GM23248 (cell line): ENCODE results near the gene EFNA2. TPM values are rescaled to one million over a fixed set of nuclear protein-coding genes. Genes with fewer than 3 reads are reported as not detected.

ENCODE experiments used
- DNase-seq: peaks from one replicate; pipeline ENCODE4 v3.0.0-alpha.2; 2015
- H2AFZ ChIP-seq: fragments of 200-600 bp; sonication (generic); 2 replicates; pipeline ENCODE4 v1.6.1; 2016; ENCODE audit warnings: antibody characterized with exemption
- H3F3A ChIP-seq: fragments of 200-600 bp; sonication (generic); 2 replicates; pipeline ENCODE4 v1.6.1; 2016; ENCODE audit warnings: mild to moderate bottlenecking, antibody characterized with exemption, mixed run types; ENCODE audit not compliant: insufficient read depth
- H3K27ac ChIP-seq: fragments of 200-600 bp; sonication (generic); 2 replicates; pipeline ENCODE4 v1.5.1; 2016; ENCODE audit warnings: mild to moderate bottlenecking
- H3K27me3 ChIP-seq: fragments of 200-600 bp; sonication (generic); replicated peaks from 2 replicates; pipeline ENCODE4 v1.6.1; 2016; ENCODE audit warnings: mild to moderate bottlenecking; ENCODE audit not compliant: insufficient read depth
- H3K36me3 ChIP-seq: fragments of 200-600 bp; sonication (generic); 2 replicates; pipeline ENCODE4 v1.6.1; 2016; ENCODE audit warnings: low read depth, mild to moderate bottlenecking
- H3K4me1 ChIP-seq: fragments of 200-600 bp; sonication (generic); 2 replicates; pipeline ENCODE4 v1.6.1; 2016; ENCODE audit warnings: mild to moderate bottlenecking; ENCODE audit not compliant: insufficient read depth
- H3K4me2 ChIP-seq: fragments of 200-600 bp; sonication (generic); one replicate; pipeline ENCODE4 v1.6.1; 2016; ENCODE audit warnings: mild to moderate bottlenecking; ENCODE audit not compliant: unreplicated experiment
- H3K4me3 ChIP-seq: fragments of 200-600 bp; sonication (generic); 2 replicates; pipeline ENCODE4 v1.5.1; 2016; ENCODE audit warnings: mild to moderate bottlenecking
- H3K79me2 ChIP-seq: fragments of 200-600 bp; sonication (generic); 2 replicates; pipeline ENCODE4 v1.6.1; 2016; ENCODE audit warnings: mild to moderate bottlenecking; ENCODE audit not compliant: insufficient read depth
- H3K9ac ChIP-seq: fragments of 200-600 bp; sonication (generic); 2 replicates; pipeline ENCODE4 v1.6.1; 2016; ENCODE audit warnings: mild to moderate bottlenecking
- H3K9me2 ChIP-seq: fragments of 200-600 bp; sonication (generic); 2 replicates; pipeline ENCODE4 v1.6.1; 2016; ENCODE audit warnings: mixed run types, mild to moderate bottlenecking, moderate library complexity; ENCODE audit not compliant: insufficient read depth
- H3K9me3 ChIP-seq: fragments of 200-600 bp; sonication (generic); one replicate; pipeline ENCODE4 v1.6.1; 2017; ENCODE audit warnings: low read depth
- H4K20me1 ChIP-seq: fragments of 200-600 bp; sonication (generic); 2 replicates; pipeline ENCODE4 v1.6.0; 2016; ENCODE audit not compliant: insufficient read depth
- EZH2 ChIP-seq: fragments of 200-600 bp; sonication (generic); IDR thresholded peaks from 2 replicates; pipeline ENCODE4 v1.6.1; 2018; ENCODE audit warnings: antibody characterized with exemption, mild to moderate bottlenecking; ENCODE audit not compliant: insufficient read depth, poor library complexity, severe bottlenecking
- EZH2phosphoT487 ChIP-seq: fragments of 200-600 bp; sonication (generic); IDR thresholded peaks from 2 replicates; pipeline ENCODE4 v1.6.1; 2018; ENCODE audit warnings: antibody characterized with exemption, moderate library complexity, mild to moderate bottlenecking, low read depth; ENCODE audit not compliant: insufficient read depth
- WGBS, 2 experiments: methylation state at CpG; one replicate each; pipeline ENCODE4 v1.1.6; 2015 to 2017; ENCODE audit warnings: low lambda C conversion rate in 2 of 2, low coverage in 1 of 2; ENCODE audit errors: missing lambda C conversion rate in 2 of 2; 5-methylcytosine and 5-hydroxymethylcytosine counted together
- in situ Hi-C: fragments of 300-500 bp; cut with MboI; formaldehyde crosslinking; loops from 2 replicates; pipeline ENCODE4 v1.15.0; 2020
- polyA plus RNA-seq: library from polyadenylated mRNA; unstranded; fragments of >200 nt; fragmentation: Nextera tagmentation; extraction: Ambion mirVana; gene quantifications from 2 replicates; pipeline ENCODE4 v1.2.1, GENCODE V29; 2016
- total RNA-seq: library from RNA; depleted of rRNA; stranded (reverse); fragments of >200 nt; shearing (Covaris generic); gene quantifications from 2 replicates; pipeline ENCODE4 v1.2.3, GENCODE V29; 2014

Gene EFNA2
- total and polyA plus RNA-seq, 2 experiments from 2014 or later, result not detected

DNA sequence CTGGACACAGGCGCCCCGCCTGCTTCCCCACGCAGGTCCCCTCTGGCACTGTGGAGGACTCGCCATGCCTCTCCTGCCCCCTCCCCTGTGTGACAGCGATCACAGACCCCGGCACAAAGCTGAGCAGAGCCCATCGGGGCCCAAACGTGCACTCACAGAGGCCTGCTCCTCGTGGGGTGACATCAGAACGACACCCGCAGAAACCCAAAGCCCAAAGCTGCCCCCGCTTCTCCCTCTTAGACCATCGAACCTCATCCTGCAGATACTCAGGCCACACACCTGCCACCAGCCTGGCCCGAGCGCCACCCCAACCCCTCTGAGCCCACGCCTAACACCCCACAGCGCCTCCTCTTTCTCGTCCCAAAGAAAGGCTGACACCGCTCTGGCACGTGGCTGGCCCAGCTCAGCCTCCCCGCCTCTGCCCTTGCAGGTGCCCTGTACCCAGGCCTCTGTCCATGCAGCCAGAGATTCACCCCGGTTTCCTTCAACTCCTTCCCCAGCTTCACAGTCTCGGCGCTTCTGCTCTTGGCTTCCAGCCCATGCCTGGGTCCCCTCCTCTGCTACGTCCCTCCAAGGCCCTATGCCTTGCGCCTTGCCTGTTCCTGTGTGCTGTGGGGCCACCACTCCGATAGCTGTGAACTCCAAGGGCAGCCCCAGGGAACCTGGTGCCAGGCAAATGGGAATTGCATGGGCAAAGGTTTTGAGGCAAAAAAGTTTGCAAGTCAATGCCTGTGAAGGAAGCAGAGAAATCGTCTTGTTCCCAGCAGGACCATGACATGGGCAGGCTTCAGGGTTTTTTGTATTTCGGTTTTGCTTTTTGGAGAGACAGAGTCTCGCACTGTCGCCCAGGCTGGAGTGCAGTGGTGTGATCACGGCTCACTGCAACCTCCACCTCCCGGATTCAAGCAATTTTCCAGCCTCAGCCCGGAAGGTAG is 47.0 kb upstream of the EFNA2 start:
- no peak overlapping the region for H3K27ac ChIP-seq
- no peak for TF ChIP-seq EZH2phosphoT487
- TF ChIP-seq EZH2, result no peak
- H3K79me2 ChIP-seq, result peaks cover 24% of the 10 kb centered on the region
- H3K4me1 ChIP-seq, result peaks cover 23% of the 10 kb centered on the region
- in situ Hi-C loops, result no loop called here
- H4K20me1 ChIP-seq, result no peaks in the 10 kb centered on the region
- H3K36me3 ChIP-seq, result no peaks in the 10 kb centered on the region
- no peaks in the 10 kb centered on the region for H3K9me3 ChIP-seq
- 69 to 71% methylated on average over 28 to 34 of the region's 34 CpGs for WGBS, 2 experiments
- DNase-seq, result no peak
- peak overlapping the region; percentile 37; the same call in 1 of the 2 replicates for H3K9ac ChIP-seq
- H3F3A ChIP-seq, result peaks cover 23% of the 10 kb centered on the region
- no peak overlapping the region for H2AFZ ChIP-seq
- no peaks in the 10 kb centered on the region for H3K27me3 ChIP-seq
- H3K4me2 ChIP-seq, result no peak overlapping the region
- no peak overlapping the region for H3K4me3 ChIP-seq
- no peaks in the 10 kb centered on the region for H3K9me2 ChIP-seq

DNA sequence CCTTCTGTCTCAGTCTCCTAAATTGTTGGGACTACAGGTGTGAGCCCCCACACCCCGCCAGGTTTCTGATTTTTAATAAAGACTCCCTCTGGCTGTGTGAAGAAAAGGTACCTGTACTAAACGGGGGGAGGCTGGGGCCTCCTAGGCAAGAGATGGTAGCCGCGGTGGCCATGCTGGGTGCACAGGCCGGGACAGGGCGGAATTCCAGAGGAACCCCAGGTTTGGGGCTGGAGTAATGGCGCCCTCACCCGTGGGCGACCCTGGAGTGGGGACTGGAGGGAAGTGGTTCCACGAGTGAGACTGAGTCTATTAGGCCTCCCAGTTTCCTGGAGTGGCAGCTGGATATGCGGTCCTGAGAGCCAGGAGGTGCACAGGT is 46.3 kb upstream of the EFNA2 start:
- no peaks in the 10 kb centered on the region for H3K9me3 ChIP-seq
- H3K4me2 ChIP-seq, result no peak overlapping the region
- no peak for TF ChIP-seq EZH2phosphoT487
- no peak for TF ChIP-seq EZH2
- H3K4me1 ChIP-seq, result peaks cover 28% of the 10 kb centered on the region
- no peaks in the 10 kb centered on the region for H4K20me1 ChIP-seq
- no peaks in the 10 kb centered on the region for H3K27me3 ChIP-seq
- no peak overlapping the region for H2AFZ ChIP-seq
- no peaks in the 10 kb centered on the region for H3K36me3 ChIP-seq
- DNase-seq, result no peak
- peaks cover 27% of the 10 kb centered on the region for H3F3A ChIP-seq
- H3K4me3 ChIP-seq, result no peak overlapping the region; the same call in 1 of the 2 replicates
- peaks cover 31% of the 10 kb centered on the region for H3K79me2 ChIP-seq
- WGBS, 2 experiments, result 93% methylated on average over 11 of the region's 11 CpGs
- peak overlapping the region; percentile 66; the same call in 1 of the 2 replicates for H3K9ac ChIP-seq
- in situ Hi-C loops, result no loop called here
- no peaks in the 10 kb centered on the region for H3K9me2 ChIP-seq
- peak overlapping the region; percentile 42; the same call in 1 of the 2 replicates for H3K27ac ChIP-seq

DNA sequence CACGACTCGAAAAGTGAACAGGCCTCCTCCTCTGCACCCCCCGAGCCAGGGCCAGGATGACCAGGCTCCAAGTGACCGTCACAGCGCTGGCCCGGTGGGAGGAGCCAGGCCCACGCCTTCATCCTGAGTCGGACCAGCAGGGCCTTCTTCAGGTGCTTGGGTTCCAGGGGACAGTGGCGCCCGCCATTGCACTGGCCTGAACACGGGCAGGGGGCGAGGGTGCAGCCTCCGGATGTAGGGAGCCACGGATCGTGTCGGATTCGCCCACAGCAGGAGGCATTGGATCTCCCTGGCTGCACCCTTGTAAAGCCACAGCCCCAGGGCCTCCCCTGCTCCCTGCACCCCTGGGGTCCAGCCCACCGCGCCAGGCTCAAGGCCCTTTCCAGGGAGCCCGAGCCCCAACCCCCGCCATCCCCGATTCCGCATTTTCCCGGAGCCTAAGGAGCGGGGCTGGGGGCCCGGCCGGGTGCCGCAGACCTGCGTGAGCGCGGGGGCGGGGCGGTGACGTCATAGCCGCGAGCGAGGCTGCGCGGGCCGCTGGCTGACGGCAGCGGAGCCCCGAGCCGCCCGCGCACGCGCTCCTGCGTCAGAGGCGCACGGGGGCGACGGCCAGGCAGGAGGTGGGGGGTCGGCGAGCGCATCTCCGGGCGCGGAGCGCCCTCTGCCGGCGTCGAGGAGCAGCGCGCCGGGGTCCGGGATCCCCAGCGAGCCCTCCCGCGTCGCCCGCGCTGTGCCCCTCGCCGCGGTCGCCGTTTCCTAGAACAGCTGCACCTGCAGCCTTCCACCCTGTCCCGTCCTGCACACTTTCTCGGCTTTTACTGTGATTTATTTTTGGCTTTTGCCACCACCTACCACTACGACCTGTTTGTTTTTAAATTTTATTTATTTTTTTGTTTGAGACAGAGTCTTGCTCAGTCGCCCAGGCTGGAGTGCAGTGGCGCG is 45.6 kb upstream of the EFNA2 start:
- Histone ChIP-seq H3K79me2 (peaks cover 31% of the 10 kb centered on the region), H3K4me3 (peak overlapping the region; percentile 81), H4K20me1 (no peaks in the 10 kb centered on the region), H2AFZ (peak overlapping the region; percentile 73), H3K9me3 (no peaks in the 10 kb centered on the region), H3K36me3 (no peaks in the 10 kb centered on the region), H3K27me3 (no peaks in the 10 kb centered on the region), H3K27ac (peak overlapping the region; percentile 61), H3K9ac (peak overlapping the region; percentile 87), H3K9me2 (no peaks in the 10 kb centered on the region), H3F3A (peaks cover 27% of the 10 kb centered on the region), H3K4me2 (peak overlapping the region; percentile 78), H3K4me1 (peaks cover 33% of the 10 kb centered on the region)
- peak; percentile 97 for DNase-seq
- TF ChIP-seq EZH2, result no peak
- TF ChIP-seq EZH2phosphoT487, result no peak
- WGBS, 2 experiments, result 14 to 17% methylated on average over 61 to 74 of the region's 84 CpGs
- in situ Hi-C loops, result no loop called here

DNA sequence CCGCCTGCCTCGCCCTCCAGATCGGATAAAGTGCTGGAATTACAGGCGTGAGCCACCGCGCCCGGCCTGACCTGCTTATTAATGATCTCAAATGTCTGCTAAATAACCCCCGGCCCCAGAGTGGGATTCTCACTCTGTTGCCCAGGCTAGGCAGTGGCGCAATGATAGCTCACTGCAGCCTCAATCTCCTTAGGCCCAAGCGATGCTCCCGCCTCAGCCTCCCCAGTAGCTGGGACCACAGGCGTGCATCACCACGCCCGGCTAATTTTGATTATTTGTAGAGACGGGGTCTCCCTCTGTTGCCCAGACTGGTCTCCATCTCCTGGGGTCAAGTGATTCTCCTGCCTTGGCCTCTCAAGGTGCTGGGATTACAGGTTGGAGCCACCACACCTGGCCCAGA is 44.7 kb upstream of the EFNA2 start:
- Histone ChIP-seq H3K9ac (peak overlapping the region; percentile 87), H2AFZ (peak overlapping the region; percentile 73), H3K27me3 (no peaks in the 10 kb centered on the region), H3K4me1 (peaks cover 37% of the 10 kb centered on the region), H3K4me3 (peak overlapping the region; percentile 81), H3K9me3 (no peaks in the 10 kb centered on the region), H3K79me2 (peaks cover 31% of the 10 kb centered on the region), H4K20me1 (no peaks in the 10 kb centered on the region), H3K9me2 (no peaks in the 10 kb centered on the region), H3K4me2 (peak overlapping the region; percentile 78), H3K36me3 (no peaks in the 10 kb centered on the region), H3K27ac (peak overlapping the region; percentile 61), H3F3A (peaks cover 27% of the 10 kb centered on the region)
- in situ Hi-C loops, result no loop called here
- no peak for DNase-seq
- WGBS, 2 experiments, result 61 to 63% methylated on average over 13 to 15 of the region's 15 CpGs
- TF ChIP-seq EZH2 (no peak), EZH2phosphoT487 (no peak)
